Measurements from ENCODE around the gene NID1. TPM values are rescaled to one million over a fixed set of nuclear protein-coding genes. Genes with fewer than 3 reads are reported as not detected.

Gene NID1
- total RNA-seq, 1 experiment from 2014 or later, result 12.9 TPM

DNA sequence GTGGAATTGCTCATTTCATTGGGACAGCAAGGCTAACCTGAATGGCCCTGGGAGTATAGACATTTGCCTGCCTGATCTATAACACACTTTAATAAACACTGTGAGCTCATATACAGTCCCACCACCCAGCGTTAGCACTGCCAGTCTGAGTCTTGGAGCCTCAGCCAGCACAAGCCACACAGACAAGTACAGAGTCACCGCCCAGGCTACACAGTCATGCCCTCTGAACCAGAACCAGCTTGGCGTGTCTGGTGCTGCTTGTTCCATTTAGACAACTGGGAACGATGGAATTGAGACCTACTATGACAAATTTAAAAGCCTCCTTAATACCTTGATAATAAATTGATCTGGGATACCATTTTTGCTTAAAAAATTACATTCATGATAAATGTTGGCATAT is 31.6 kb downstream of the NID1 start:
- Histone ChIP-seq H3K4me3 (ENCODE audit: insufficient read depth, low read depth, low read length) (no peak overlapping the region), H3K36me3 (replicated peaks; ENCODE audit: control insufficient read depth, insufficient read depth, low read length) (no peaks in the 10 kb centered on the region; the same call in none of the 2 replicates), H3K27me3 (ENCODE audit: control insufficient read depth, insufficient read depth, low read length) (no peaks in the 10 kb centered on the region)
- no peak for DNase-seq

DNA sequence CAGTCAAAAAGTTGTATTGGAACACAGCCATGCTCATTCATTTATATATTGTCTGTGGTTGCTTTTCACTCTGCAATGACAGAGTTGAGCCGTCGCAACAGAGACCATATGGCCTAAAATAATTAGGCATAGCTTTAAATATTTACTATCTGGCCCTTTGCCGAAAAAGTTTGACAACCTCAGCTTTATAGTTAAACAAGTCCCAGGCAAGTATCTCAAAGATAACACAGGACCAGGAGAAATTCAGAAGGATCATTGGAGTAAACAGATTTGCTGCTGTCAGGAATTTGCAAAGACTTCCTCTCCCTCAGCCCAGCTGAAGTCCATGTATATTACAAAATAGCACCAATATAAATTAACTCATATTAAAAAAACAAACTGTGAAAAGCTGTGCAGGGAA is 34.4 kb downstream of the NID1 start:
- peaks cover 1% of the 10 kb centered on the region for H3K36me3 ChIP-seq (replicated peaks; ENCODE audit: control insufficient read depth, insufficient read depth, low read length)
- H3K27me3 ChIP-seq (ENCODE audit: control insufficient read depth, insufficient read depth, low read length), result no peaks in the 10 kb centered on the region
- no peak overlapping the region for H3K4me3 ChIP-seq (ENCODE audit: insufficient read depth, low read depth, low read length)
- no peak for DNase-seq

DNA sequence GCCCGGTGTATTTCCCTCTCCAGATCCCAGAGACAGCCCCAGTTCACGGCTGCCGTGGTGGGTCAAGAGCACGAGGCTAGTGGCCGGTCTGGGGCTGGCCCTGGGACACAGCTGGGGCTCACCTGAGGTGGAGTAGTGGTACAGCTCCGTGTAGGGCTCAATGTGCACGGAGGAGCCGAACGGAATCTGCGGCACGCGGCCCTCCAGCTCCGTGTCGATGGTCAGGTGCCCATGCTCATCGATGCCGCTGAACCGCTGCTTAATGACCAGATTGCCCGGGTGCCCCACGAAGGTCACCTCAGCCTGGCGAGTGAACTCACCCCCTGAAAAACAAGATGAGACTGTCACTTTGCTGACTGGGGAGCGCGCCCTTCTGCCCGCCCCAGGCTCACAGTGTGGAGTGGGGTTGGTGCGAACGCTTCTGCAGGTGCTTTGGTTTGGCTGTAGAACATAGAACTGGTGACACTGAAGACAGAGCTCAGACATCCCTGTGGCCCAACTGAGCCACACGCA is 35.4 kb downstream of the NID1 start:
- Histone ChIP-seq H3K36me3 (replicated peaks; ENCODE audit: control insufficient read depth, insufficient read depth, low read length) (peaks cover 1% of the 10 kb centered on the region), H3K4me3 (ENCODE audit: insufficient read depth, low read depth, low read length) (no peak overlapping the region), H3K27me3 (ENCODE audit: control insufficient read depth, insufficient read depth, low read length) (no peaks in the 10 kb centered on the region)
- DNase-seq, result no peak

DNA sequence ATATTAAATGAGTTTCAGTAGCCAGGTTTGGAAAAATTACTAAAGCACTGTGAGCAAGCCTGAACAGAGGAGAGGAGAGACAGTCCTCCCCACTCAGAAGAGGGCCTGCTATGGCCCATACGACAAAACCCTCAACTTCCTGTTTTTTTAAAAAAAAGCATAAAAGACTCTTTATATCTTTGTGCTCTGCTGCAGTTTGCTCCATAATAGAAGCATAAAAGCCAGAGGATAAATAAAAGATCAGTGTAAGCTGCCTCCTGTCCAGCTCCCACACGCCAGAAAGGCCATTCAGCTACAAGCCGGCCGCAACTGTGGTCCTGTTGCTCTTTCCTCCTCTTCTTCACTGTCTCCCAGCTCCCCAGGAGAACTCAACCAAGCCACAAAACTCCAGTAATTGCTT is 37.8 kb downstream of the NID1 start:
- DNase-seq, result no peak
- H3K4me3 ChIP-seq (ENCODE audit: insufficient read depth, low read depth, low read length), result no peak overlapping the region
- no peaks in the 10 kb centered on the region for H3K27me3 ChIP-seq (ENCODE audit: control insufficient read depth, insufficient read depth, low read length)
- H3K36me3 ChIP-seq (replicated peaks; ENCODE audit: control insufficient read depth, insufficient read depth, low read length), result peaks cover 4% of the 10 kb centered on the region

DNA sequence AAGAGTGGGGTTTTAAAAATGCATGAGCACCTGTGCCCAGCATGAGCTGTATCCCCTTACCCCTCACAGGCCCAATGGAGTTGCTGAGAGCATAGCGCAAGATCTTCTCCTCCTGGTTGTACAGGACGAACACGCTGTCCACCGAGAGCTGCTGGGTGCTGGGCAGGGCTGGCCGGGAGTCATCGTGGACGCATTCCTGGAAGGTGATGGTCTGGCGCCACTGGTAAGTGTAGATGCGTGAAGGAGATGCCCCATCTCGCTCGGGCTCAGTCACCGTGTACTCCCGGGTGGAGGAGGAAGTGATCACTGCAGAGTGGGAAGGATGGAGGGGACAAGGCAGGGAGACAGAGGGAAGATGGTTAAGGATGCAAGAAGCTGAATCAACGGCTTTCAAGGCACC is 39.1 kb downstream of the NID1 start:
- H3K36me3 ChIP-seq (replicated peaks; ENCODE audit: control insufficient read depth, insufficient read depth, low read length), result peaks cover 5% of the 10 kb centered on the region
- H3K27me3 ChIP-seq (ENCODE audit: control insufficient read depth, insufficient read depth, low read length), result no peaks in the 10 kb centered on the region
- no peak for DNase-seq

DNA sequence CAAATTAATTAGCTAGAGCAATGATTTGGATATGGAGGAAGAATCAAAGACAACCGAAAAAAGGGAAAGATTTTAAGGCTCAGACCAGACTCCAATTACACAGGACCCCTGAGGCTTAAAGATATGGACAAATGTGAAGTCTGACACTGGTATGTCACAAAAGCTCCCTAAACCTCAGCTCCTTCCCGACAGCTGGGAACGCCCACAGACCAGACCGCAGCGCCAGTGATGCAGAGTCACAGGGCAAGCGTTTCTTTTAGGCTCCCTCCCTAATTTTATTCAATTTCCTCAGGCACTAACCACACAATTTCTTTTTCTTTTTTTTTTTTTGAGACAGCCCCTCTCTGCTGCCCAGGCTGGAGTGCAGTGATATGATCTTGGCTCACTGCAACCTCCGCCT is 40.2 kb downstream of the NID1 start:
- Histone ChIP-seq H3K4me3 (ENCODE audit: insufficient read depth, low read depth, low read length) (no peak overlapping the region), H3K36me3 (replicated peaks; ENCODE audit: control insufficient read depth, insufficient read depth, low read length) (peaks cover 5% of the 10 kb centered on the region), H3K27me3 (ENCODE audit: control insufficient read depth, insufficient read depth, low read length) (no peaks in the 10 kb centered on the region)
- no peak for DNase-seq

More for the DNA sequence above, 39.1 kb downstream of the NID1 start:
- H3K4me3 ChIP-seq (ENCODE audit: insufficient read depth, low read depth, low read length), result no peak overlapping the region

DNA sequence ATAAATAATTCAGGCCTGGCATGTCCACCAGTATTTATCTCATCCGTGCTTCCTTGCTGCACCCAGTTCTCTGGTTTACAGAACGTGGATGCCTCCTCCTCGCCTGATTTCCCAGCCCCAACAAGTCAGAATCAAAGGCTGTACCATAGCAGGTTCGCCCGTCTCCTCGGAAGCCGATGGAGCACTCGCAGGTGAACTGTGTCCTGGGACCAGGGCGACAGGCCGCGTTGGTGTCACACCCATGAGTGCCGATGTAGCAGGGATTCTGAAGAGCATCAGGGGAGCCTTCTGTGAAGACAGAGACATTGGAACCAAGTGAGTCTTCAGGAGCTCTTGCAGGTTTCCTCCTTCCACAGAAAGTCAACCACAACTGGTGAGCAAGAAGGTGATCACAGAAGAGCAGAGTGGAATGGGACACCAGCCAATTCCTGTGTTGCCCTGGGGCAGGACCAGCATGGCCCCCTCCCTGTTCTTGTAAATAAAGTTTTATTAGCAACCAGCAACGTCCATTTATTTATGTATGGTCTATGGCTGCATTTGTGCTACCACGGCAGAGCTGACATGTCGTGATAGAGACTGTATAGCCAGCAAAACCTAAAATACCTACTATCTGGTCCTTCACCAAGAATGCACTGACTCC is 40.8 kb downstream of the NID1 start:
- DNase-seq, result no peak
- Histone ChIP-seq H3K36me3 (replicated peaks; ENCODE audit: control insufficient read depth, insufficient read depth, low read length) (peaks cover 5% of the 10 kb centered on the region), H3K4me3 (ENCODE audit: insufficient read depth, low read depth, low read length) (no peak overlapping the region), H3K27me3 (ENCODE audit: control insufficient read depth, insufficient read depth, low read length) (no peaks in the 10 kb centered on the region)

DNA sequence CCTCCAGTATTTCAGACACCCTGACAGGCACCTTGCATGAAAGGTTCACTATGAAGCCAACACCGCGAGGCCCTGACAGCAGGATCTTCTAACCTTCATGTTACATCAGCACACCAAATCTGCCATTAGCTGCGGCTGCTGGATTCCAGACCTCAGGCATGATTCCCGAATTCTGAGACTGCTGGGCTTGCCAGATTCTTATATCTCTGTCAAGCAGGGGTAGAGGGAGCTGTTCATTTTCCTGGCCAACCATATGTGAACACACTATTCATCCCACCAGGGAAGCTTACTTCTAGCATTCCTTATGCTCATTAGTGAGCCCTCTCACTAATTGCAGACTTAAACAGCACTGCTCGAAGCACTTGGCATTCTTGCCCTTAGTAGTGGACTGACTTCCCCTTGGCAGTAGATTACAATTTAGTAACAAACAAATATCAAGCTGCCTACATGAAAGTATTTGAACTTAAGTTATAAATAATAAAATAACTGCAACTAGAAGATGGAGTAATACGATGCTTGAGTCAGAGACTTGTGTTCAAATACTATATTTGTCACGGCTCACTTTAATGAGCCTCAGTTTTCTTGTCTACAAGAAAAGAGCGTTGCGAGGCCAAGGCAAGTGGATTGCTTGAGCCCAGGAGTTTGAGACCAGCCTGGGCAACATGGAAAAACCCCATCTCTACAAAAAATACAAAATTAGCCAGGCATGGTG is 43.3 kb downstream of the NID1 start:
- Histone ChIP-seq H3K4me3 (ENCODE audit: insufficient read depth, low read depth, low read length) (no peak overlapping the region), H3K27me3 (ENCODE audit: control insufficient read depth, insufficient read depth, low read length) (no peaks in the 10 kb centered on the region), H3K36me3 (replicated peaks; ENCODE audit: control insufficient read depth, insufficient read depth, low read length) (peaks cover 5% of the 10 kb centered on the region)
- DNase-seq, result no peak

DNA sequence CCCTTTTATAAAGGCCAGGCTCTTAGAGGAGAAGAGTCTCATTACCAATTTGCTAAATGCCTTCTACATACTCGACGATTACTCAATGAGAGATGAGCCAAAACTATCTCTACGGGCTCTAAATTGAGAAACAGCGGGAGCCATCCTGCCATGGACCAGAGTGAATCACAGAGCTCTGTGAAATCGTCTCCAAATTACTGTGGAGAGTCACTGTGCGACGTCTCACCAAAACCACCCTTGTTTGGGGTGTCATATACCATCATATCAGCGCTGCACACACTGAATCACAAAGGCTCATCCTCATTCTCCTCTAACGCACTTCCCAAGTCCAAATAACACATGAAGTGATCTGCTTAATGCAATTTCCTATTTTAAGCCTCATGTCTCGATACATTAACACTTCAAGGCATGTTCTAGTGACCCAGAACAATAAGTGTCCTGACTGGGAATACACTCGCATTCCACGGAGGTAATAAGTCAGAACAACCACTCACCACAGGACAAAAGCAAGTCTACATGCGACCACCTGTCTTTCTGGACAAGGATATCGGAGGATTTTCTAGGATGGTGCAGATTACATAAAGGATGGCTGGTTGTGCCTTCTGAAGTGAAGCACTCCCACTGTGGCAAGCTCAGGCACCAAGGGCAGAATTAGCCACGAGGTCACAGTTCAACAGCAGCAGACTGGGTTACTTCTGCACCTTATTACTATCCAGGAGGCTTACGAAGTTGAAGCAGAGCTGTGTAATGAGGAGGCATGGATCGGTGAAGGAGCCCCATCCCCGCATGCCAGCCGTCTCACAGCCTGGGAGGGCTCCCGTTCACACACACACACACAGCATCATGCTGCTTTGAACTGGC is 44.3 kb downstream of the NID1 start:
- no peaks in the 10 kb centered on the region for H3K27me3 ChIP-seq (ENCODE audit: control insufficient read depth, insufficient read depth, low read length)
- 0 out of 2 replicates have a peak, but pooled peaks cover 3% of the 10 kb centered on the region for H3K36me3 ChIP-seq (replicated peaks; ENCODE audit: control insufficient read depth, insufficient read depth, low read length)
- DNase-seq, result no peak
- H3K4me3 ChIP-seq (ENCODE audit: insufficient read depth, low read depth, low read length), result no peak overlapping the region

DNA sequence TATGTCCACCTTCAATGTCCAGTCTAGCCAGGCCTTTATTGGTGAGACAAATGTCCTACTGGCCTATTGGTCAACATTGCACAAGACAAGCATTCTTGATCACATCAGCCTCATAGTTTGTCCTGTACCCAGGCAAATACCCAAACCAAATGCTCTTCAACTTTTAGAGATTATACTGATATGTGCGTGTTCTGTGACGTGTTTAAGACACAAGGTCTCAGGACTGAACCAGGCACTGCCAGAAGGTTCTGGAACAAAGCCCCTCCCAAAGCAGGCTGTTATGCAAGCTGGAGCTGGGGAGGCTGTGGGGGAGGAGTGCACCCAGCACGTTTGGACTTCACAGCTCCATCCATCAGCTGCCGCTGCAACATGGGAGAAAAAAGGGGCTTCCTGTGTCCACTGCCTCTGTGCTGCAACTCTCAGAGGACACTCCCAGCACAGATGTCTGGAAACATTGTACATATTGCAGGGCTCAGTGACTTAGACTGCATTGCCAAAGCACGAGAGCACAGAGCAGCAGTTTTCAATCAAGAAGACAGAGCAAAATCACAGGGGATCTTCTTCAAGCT is 45.9 kb downstream of the NID1 start:
- Histone ChIP-seq H3K36me3 (replicated peaks; ENCODE audit: control insufficient read depth, insufficient read depth, low read length) (0 out of 2 replicates have a peak, but pooled peaks cover 2% of the 10 kb centered on the region), H3K27me3 (ENCODE audit: control insufficient read depth, insufficient read depth, low read length) (no peaks in the 10 kb centered on the region), H3K4me3 (ENCODE audit: insufficient read depth, low read depth, low read length) (no peak overlapping the region)
- no peak for DNase-seq

DNA sequence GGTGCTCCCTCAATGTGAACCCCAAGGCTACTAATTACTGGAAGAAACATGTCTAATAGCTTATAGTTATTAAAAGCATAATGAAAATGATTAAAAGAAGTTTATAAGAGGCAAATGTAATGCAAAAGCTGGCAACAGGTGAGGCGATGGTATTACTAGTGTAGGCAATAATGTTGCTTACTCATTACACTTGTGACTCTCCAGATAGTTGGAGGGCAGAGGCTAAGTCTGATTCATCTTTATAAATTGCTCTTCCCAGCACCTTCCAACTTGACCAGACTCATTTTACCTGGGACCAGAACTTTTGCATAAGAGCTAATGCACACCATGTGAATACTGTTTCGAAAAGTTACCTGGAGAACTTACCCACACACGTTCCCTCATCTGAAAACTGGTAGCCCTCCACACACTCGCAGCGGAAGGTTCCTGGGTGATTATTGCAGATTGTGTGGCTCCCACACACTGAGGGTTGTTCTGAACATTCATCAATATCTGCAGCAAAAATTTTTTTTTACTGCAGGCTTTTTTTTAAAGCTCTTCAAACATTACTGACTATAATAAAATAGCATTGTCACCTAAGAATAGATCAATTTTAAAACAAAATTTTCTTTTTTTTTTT is 48.0 kb downstream of the NID1 start:
- Histone ChIP-seq H3K4me3 (ENCODE audit: insufficient read depth, low read depth, low read length) (no peak overlapping the region), H3K27me3 (ENCODE audit: control insufficient read depth, insufficient read depth, low read length) (no peaks in the 10 kb centered on the region), H3K36me3 (replicated peaks; ENCODE audit: control insufficient read depth, insufficient read depth, low read length) (0 out of 2 replicates have a peak, but pooled peaks cover 1% of the 10 kb centered on the region)
- DNase-seq, result no peak

DNA sequence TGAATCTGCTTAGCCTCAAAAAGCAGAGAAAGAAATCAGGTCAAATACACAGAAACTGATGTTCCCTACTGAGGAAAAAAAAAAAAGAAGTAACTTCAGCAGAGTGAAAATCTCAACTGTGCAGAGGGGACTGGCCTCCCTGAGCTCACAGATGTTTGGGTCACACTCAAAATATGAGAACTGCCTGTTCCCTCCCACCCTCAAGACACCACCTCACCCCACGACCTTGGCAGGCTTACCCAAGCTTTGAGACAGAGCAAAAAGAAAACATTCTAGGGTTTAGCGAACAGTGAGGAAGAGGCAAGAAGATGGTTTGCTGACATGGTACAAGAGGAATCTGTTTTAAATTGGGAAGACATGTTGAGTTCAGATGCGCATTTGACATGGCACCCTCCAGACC is 48.8 kb downstream of the NID1 start:
- DNase-seq, result no peak
- Histone ChIP-seq H3K4me3 (ENCODE audit: insufficient read depth, low read depth, low read length) (no peak overlapping the region), H3K27me3 (ENCODE audit: control insufficient read depth, insufficient read depth, low read length) (no peaks in the 10 kb centered on the region), H3K36me3 (replicated peaks; ENCODE audit: control insufficient read depth, insufficient read depth, low read length) (0 out of 2 replicates have a peak, but pooled peaks cover 1% of the 10 kb centered on the region)

DNA sequence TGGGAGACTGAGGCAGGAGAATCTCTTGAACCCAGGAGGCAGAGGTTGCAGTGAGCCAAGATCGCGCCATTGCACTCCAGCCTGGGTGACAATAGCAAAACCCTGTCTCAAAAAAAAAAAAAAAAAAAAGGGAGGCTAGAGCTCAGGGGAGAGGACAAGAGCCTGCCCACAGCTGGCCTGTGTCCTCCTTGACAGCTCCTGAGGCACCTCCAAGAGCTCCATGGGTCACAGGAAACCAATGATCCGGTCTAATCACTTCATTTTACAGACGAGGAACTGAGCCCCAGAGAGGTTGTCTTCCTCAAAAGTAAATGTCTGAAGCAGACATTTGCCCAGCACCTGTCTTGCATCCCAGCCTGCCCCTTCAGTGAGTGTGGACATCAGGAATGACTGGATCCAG is 49.4 kb downstream of the NID1 start:
- Histone ChIP-seq H3K27me3 (ENCODE audit: control insufficient read depth, insufficient read depth, low read length) (no peaks in the 10 kb centered on the region), H3K4me3 (ENCODE audit: insufficient read depth, low read depth, low read length) (no peak overlapping the region), H3K36me3 (replicated peaks; ENCODE audit: control insufficient read depth, insufficient read depth, low read length) (no peaks in the 10 kb centered on the region)
- no peak for DNase-seq

DNA sequence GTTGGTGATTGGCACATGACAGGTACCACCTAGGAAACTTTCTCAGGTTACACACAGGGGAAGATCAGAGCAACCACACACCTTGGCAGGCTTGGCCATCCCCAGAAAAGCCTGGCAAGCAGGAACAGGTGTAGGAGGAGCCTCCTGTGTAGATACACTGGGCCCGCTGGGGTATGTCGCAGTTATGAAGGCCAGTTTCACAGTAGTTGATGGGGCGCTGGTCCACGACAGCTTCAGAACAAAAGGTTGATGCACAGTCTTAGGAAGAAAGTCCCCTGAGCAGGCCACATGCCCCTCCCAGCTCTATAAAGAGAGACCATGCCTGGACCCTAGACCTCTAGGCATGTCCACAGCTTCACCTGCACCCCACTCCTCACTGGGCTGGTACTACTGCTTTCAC is 51.6 kb downstream of the NID1 start:
- H3K27me3 ChIP-seq (ENCODE audit: control insufficient read depth, insufficient read depth, low read length), result no peaks in the 10 kb centered on the region
- no peak for DNase-seq

More for the DNA sequence above, 51.6 kb downstream of the NID1 start:
- no peak overlapping the region for H3K4me3 ChIP-seq (ENCODE audit: insufficient read depth, low read depth, low read length)
- no peaks in the 10 kb centered on the region for H3K36me3 ChIP-seq (replicated peaks; ENCODE audit: control insufficient read depth, insufficient read depth, low read length)

Data from H7 (cell line).